ENCODE measurements around the gene PIK3AP1.
"Not testable (repeated sequence)": the region's sequence is repeated elsewhere in the genome, so short reads cannot be mapped to it uniquely, and the experiment has no call there.

Gene PIK3AP1

DNA sequence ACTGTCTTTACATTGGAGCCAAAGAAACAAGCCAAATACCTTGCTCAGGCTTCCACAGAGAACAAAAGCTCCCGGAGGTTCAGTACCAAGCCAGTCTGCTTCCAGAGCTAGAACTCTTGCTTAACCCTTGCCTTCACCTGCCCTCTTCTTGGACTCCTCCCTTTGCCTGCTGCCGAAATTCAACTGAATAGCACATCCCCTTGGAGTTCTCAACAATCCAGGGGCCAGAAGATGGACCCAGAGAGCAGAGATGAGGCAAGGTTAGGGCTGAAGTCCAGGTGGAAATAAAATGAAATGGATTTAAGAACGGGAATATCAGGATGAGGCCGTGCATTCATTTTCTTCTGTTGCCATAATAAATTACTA is 876 bp upstream of the PIK3AP1 start:
- no peak for DNase-seq

- DNase-seq, result peak; percentile 66
These were observed 378 bp downstream of the PIK3AP1 start for GRCh38 chr10:96719850-96720421.

GRCh38 chr10:96719200-96719599 is 1.1 kb downstream of the PIK3AP1 start:
- DNase-seq, result no peak

DNA sequence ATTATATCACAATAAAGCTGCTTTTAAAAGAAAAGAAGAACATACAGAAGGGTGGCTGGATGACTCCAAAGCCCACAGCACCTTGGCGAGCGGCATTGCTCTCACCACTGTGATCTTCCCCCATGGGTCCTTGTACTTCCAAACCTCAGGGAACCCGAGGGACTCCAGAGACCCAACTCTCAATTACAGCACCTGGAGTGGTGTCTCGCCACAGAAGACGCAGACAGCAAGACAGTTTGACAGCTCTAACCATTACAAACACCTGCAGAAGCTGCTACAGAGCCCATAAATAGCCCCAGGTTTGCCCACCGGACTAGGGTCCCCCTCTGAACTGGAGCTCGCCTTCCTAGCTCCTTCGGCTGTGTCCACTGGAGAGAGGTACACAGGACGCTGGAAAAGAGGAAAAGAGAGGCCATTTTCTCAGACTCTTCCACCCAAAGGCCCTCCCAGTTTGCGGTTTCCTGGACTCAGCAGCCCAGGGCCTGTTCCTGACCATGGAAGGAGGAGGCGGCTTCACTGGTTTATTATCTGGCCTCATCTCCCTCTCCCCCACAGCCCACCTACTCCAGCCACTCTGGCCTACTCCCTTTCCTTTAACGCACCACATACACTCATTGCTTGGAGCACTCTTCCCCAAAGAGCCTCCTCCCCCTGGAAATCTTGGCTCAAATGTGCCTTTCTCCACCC is 1.9 kb downstream of the PIK3AP1 start:
- no peak for DNase-seq

- DNase-seq, result no peak
These were observed 3.9 kb downstream of the PIK3AP1 start for GRCh38 chr10:96716390-96716789.

DNA sequence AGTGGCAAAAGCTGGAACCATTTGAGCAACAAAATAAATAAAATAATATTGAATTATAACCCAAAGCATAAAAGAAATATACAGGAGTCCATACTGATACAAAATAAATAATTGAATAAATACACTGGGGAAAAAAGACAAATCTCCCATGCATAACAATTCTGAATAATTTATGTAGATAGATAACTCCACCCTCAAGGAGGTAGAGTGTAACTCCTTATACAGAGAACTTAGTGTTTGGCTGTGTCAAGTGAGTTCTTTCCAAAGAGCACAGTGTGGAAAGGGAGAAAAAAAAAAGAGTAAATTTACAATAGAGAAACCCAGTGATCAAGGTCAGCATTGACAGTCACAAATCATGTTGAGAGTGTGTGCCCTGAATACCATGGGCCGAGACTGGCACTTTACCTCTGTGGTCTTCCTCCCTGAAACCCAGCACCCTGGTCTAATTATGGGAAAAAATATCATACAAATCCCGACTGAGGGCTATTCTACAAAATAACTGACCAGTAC is 5.5 kb downstream of the PIK3AP1 start:
- DNase-seq, result no peak

GRCh38 chr10:96714031-96714590 is 6.2 kb downstream of the PIK3AP1 start:
- DNase-seq, result no peak

GRCh38 chr10:96712662-96713271 is 7.5 kb downstream of the PIK3AP1 start:
- DNase-seq, result no peak

- no peak for DNase-seq
These were observed 9.1 kb downstream of the PIK3AP1 start for GRCh38 chr10:96711048-96711728.

DNA sequence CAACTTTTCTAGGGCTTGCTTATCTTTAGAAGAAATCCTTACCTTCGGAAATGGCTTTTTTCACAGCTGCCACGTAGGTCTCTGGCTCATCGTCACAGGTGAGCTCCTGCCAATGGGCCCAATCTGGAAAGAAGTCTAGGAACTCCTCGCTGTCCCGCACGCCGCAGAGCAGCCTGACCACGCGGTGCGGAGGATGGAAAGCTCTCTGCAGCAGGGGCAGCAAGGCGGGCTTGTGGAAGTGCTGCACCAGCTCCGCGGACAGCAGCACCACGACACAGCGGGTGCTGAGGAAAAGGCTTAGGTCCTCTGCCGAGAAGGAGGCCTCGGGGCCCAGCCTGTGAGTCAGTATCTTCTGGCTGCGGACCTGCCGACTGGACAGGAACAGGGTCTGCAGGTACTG is 10.8 kb downstream of the PIK3AP1 start:
- no peak for DNase-seq

DNA sequence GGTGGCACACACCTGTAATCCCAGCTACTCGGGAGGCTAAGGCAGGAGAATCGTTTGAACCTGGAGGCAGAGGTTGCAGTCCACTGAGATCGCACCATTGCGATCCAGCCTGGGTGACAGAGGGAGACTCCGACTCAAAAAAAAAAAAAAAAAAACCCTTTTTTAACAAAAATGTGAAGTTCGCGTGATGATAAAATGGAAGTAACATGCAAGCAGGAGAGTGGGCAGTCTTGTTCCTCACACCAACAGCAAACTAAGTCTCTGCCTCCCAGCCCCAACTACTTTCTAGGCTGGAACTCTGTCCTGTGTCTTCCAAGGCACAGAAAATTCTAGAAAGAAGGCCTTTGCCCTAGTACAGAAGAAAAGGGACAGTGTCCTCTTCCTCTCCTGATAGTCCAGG is 11.3 kb downstream of the PIK3AP1 start:
- DNase-seq, result no peak

- no peak for DNase-seq
These were observed 11.9 kb downstream of the PIK3AP1 start for GRCh38 chr10:96708456-96708855.

- no peak for DNase-seq
These were observed 13.9 kb downstream of the PIK3AP1 start for GRCh38 chr10:96706331-96706853.

- DNase-seq, result no peak
These were observed 15.2 kb downstream of the PIK3AP1 start for GRCh38 chr10:96705134-96705533.

GRCh38 chr10:96704563-96704962 is 15.8 kb downstream of the PIK3AP1 start:
- no peak for DNase-seq

GRCh38 chr10:96703358-96703757 is 17.0 kb downstream of the PIK3AP1 start:
- no peak for DNase-seq

DNA sequence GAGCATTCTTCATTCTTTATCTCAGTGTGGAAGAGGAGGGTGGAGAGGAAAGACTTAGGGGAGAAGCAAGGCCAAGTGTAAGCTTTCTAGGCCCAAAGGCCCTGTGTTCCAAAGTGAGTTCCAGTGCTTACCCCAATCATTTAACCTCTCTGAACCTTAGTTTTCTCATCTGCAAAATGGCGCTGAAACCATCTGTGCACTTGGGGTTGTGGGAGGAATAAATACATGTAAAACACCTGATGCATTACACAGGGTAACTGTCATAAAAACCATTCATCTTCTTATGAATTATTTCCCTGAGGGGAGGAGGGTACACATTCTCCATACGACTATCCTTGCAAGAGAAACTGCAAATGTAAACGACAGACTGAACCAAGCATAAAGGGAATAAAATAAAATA is 19.0 kb downstream of the PIK3AP1 start:
- DNase-seq, result no peak

DNA sequence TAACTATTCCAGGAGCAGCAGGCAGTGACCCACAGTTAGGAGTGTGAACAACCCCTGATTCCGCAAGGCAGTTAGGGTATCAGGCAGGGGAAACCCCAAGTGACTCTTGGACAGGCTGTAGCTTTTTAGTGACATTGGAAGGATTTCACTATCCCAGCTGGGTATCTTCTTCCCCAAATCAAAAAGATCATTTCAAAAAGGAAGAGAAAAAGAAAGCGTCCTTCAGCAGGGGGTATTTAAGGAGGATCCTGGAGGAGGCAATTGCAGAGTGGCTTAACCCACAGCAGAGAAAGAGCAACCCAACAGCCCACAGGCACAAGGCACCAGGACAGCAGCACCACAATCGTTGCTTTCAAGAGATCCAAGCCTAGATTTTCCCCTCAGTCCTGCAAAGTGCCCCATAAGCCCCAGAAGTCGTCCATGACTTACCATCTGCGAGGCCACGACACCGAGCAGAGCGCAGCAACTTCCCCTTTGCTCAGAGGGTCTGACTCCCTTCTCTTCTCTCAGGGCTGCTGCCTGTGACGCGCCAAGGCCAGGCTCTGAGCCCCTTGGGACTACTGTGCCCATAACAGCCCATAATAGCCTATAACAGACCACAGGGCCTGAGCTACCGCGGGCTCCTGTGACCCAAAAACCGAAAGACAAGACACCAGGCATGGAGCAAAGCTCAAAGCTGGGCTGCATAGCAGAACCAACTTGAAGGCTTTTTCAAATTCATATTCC is 19.8 kb downstream of the PIK3AP1 start:
- no peak for DNase-seq

- no peak for DNase-seq
These were observed 20.7 kb downstream of the PIK3AP1 start for GRCh38 chr10:96699613-96700012.

- not testable (repeated sequence) for DNase-seq
These were observed 22.0 kb downstream of the PIK3AP1 start for GRCh38 chr10:96698305-96698704.

DNA sequence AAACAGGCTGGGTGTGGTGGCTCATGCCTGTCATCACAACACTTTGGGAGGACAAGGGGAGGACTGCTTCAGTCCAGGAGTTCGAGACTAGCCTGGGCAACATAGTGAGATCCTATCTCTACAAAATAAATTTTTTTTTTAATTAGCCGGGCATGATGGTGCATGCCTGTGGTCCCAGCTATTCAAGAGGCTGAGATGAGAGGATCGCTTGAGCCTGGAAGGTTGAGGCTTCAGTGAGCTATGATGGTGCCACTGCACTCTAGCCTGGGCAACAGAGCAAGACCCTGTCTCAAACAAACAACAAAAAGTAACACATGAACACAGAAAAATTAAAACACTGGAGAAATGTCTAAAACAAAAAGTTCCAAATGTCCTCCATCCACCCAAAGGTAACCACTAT is 22.9 kb downstream of the PIK3AP1 start:
- DNase-seq, result no peak

DNA sequence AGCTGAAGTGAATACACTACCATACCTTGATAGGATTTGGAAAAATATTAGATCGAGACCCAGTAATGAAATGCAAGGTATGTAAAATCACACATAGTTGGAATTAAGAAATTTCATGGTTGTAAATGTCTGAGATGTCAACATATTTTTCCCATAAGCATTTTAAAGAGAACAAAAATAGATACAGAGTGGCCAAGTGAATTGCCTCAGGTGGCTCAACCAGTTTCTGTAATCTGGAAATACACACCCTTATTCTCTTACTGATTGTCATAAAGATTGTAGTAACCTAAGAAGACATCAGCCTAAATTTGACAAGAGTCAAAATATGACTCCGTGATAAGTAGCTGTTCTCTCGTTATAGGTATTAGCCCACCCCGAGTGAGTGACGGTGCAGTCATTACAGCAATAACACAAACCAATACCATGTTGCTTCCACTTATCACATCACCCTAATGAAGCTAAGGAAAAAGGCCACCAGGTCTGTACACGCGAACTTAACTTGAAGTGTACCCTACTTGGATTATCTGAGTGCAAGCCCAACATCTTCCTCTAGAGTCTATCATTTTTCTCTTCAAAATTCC is 23.4 kb downstream of the PIK3AP1 start:
- DNase-seq, result no peak
